Measurements from ENCODE around the gene MEX3D. TPM values are rescaled to one million over a fixed set of nuclear protein-coding genes. Genes with fewer than 3 reads are reported as not detected.
"Not testable (repeated sequence)": the region's sequence is repeated elsewhere in the genome, so short reads cannot be mapped to it uniquely, and the experiment has no call there.

The MEX3D gene
- total and polyA plus RNA-seq, 2 experiments from 2014 or later: 4.5 to 49.7 TPM

DNA sequence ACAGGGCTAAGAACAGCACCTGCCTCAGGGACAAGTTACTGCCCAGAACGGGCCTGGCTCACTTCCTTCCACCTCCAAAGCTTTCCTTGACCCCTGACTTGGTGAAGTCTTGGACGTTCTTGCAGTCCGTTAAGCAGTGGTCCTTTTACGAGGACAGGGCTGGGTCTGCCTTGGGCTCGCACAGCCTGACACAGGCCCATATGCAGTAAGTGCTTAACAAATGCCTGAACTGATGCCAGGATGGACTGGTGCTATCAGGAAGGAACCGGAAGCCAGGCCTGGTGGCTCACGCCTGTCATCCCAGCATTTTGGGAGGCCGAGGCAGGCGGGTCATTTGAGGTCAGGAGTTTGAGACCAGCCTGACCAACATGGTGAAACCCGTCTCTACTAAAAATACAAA lies 46.1 kb downstream of the MEX3D start:
- H3K9me3 ChIP-seq (ENCODE audit: low read depth): no peaks in the 10 kb centered on the region
- H3K4me3 ChIP-seq: no peak overlapping the region
- H3K27ac ChIP-seq: no peak overlapping the region
- H3K4me1 ChIP-seq (ENCODE audit: low read depth): no peaks in the 10 kb centered on the region
- no peak for TF ChIP-seq CTCF (IDR thresholded peaks at IDR 0.05; ENCODE audit: low read depth, low read length)
- DNase-seq (ENCODE audit: low read depth in 1 of 2, low spot score in 1 of 2): peak in 1 of 2 donors; percentile 37
- peaks cover 69% of the 10 kb centered on the region for H3K27me3 ChIP-seq
- H3K36me3 ChIP-seq: no peaks in the 10 kb centered on the region

GRCh38 chr19:1521636-1522035 lies 46.5 kb downstream of the MEX3D start:
- DNase-seq (ENCODE audit: low read depth in 1 of 2, low spot score in 1 of 2): peak in 1 of 2 donors; percentile 37
- Histone ChIP-seq H3K4me1 (ENCODE audit: low read depth) (no peaks in the 10 kb centered on the region), H3K27me3 (peaks cover 65% of the 10 kb centered on the region), H3K27ac (no peak overlapping the region), H3K36me3 (no peaks in the 10 kb centered on the region), H3K4me3 (no peak overlapping the region), H3K9me3 (ENCODE audit: low read depth) (no peaks in the 10 kb centered on the region)
- no peak for TF ChIP-seq CTCF (IDR thresholded peaks at IDR 0.05; ENCODE audit: low read depth, low read length)

DNA sequence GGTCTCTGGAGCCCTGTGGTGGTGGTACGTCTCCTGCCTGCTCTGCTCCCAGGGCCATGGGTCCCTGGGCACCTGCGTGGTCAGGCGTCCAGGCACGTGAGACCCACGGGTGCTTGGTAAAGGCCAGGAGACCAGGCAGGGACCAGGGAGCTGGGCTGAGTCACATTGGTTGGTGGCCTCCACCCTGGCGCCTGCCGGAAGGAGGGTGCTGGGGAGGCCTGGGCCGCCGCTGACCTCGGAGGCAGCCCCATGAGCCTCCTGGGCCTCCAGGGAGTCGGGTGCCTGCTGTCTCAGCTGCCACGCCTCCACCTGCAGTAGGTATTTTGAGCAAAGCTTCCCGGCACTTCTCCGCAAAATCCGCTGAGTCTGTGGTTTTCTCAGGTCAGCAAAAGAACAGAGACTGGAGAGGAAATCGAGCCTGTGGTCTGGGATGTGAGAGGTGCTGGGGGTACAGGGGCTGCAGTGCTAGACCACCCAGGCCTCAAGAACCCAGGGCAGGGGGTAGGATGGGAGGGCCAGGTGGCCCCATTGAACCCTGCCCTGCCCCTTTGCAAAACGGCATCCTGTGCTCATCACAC lies 47.8 kb downstream of the MEX3D start:
- Histone ChIP-seq H3K9me3 (ENCODE audit: low read depth) (no peaks in the 10 kb centered on the region), H3K4me3 (no peak overlapping the region), H3K27ac (no peak overlapping the region), H3K27me3 (peaks cover 51% of the 10 kb centered on the region), H3K4me1 (ENCODE audit: low read depth) (no peaks in the 10 kb centered on the region), H3K36me3 (no peaks in the 10 kb centered on the region)
- no peak for TF ChIP-seq CTCF (IDR thresholded peaks at IDR 0.05; ENCODE audit: low read depth, low read length)
- DNase-seq (ENCODE audit: low read depth in 1 of 2, low spot score in 1 of 2): no peak

DNA sequence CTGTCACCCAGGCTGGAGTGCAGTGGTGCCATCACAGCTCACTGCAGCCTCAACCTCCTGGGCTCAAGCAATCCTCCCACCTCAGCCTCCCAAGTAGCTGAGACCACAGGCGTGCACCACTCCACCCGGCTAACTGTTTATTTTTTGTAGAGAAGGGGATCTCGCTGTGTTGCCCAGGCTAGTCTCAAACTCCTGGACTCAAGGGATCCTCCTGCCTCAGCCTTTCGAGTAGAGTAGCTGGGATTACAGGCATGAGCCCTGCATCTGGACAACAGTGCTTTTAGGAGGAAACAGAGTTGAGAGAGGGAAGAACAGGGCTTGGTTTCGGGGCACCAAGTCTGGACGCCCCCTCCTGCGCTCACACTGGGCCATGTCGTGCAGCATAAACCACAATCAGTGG lies 48.3 kb downstream of the MEX3D start:
- not testable (repeated sequence) for H3K27ac ChIP-seq; H3K9me3 ChIP-seq (ENCODE audit: low read depth); DNase-seq (ENCODE audit: low read depth in 1 of 2, low spot score in 1 of 2); H3K4me3 ChIP-seq; H3K36me3 ChIP-seq; H3K4me1 ChIP-seq (ENCODE audit: low read depth)
- peaks cover 46% of the 10 kb centered on the region for H3K27me3 ChIP-seq

DNA sequence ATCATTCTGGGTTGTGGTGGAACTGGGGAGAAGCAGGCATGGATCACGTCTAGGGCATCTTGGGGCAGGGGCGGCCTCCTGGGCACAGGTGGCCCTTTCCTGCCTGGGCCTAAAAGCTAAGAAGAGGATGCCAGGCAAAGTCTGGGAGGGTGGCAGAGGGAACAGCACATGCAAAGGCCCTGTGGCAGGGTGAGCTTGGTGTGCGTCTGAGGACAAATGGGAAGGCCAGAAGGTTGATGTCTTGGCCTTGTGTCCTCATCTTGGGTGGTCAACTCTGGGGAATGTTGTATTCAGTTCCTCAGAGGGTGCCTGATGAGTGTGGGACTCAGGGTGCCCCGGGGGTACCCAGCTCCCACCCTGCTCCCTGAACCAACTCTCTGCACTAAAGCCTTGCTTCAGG lies 49.7 kb downstream of the MEX3D start:
- Histone ChIP-seq H3K36me3 (no peaks in the 10 kb centered on the region), H3K4me3 (no peak overlapping the region), H3K27ac (no peak overlapping the region), H3K9me3 (ENCODE audit: low read depth) (no peaks in the 10 kb centered on the region), H3K4me1 (ENCODE audit: low read depth) (no peaks in the 10 kb centered on the region), H3K27me3 (peaks cover 42% of the 10 kb centered on the region)
- DNase-seq (ENCODE audit: low read depth in 1 of 2, low spot score in 1 of 2): no peak
- no peak for TF ChIP-seq CTCF (IDR thresholded peaks at IDR 0.05; ENCODE audit: low read depth, low read length)

- DNase-seq (ENCODE audit: low read depth in 1 of 2, low spot score in 1 of 2): no peak
- H3K9me3 ChIP-seq (ENCODE audit: low read depth): no peaks in the 10 kb centered on the region
- H3K4me3 ChIP-seq: no peak overlapping the region
- H3K27me3 ChIP-seq: peaks cover 33% of the 10 kb centered on the region
- no peak for TF ChIP-seq CTCF (IDR thresholded peaks at IDR 0.05; ENCODE audit: low read depth, low read length)
- no peaks in the 10 kb centered on the region for H3K4me1 ChIP-seq (ENCODE audit: low read depth)
- H3K36me3 ChIP-seq: no peaks in the 10 kb centered on the region
- H3K27ac ChIP-seq: no peak overlapping the region
Measured at GRCh38 chr19:1516395-1516753, 51.8 kb downstream of the MEX3D start.
